DMS53 (cell line): ENCODE data around the gene SNCA.

Source experiments
- DNase-seq: peaks from one replicate; lab custom pipeline; 2025; lab: John Stamatoyannopoulos, UW

SNCA gene

GRCh38 chr4:89836897-89837384, at the start of gene SNCA:
Gene SNCA (minus strand): TSS chr4:89837161. CDS start chr4:89835667, 1,494 bp downstream.
- DNase-seq = peak; percentile 86

- DNase-seq = no peak
Measured at GRCh38 chr4:89879215-89879614, 42.3 kb upstream of the SNCA start.

- DNase-seq = no peak
Measured at GRCh38 chr4:89878611-89879010, 41.6 kb upstream of the SNCA start.

- no peak for DNase-seq
Measured at GRCh38 chr4:89876548-89876947, 39.6 kb upstream of the SNCA start.

- no peak for DNase-seq
Measured at GRCh38 chr4:89871211-89871610, 34.2 kb upstream of the SNCA start.

- peak; percentile 18 for DNase-seq
Measured at GRCh38 chr4:89868999-89869589, 32.1 kb upstream of the SNCA start.

GRCh38 chr4:89868276-89868675, 31.3 kb upstream of the SNCA start:
- no peak for DNase-seq

GRCh38 chr4:89863533-89863932, 26.6 kb upstream of the SNCA start:
- DNase-seq = no peak

GRCh38 chr4:89860971-89861370, 24.0 kb upstream of the SNCA start:
- no peak for DNase-seq

- DNase-seq = no peak
Measured at GRCh38 chr4:89855236-89855635, 18.3 kb upstream of the SNCA start.

- no peak for DNase-seq
Measured at GRCh38 chr4:89847571-89848325, 10.8 kb upstream of the SNCA start.

GRCh38 chr4:89839558-89839957, 2.6 kb upstream of the SNCA start:
- DNase-seq = no peak

- peak; percentile 64 for DNase-seq
Measured at GRCh38 chr4:89837993-89838390, 1.0 kb upstream of the SNCA start.

GRCh38 chr4:89837385-89837992, 528 bp upstream of the SNCA start:
- DNase-seq = peak; percentile 71

- peak; percentile 46 for DNase-seq
Measured at GRCh38 chr4:89836031-89836745, 773 bp downstream of the SNCA start.

GRCh38 chr4:89835413-89835812, 1.5 kb downstream of the SNCA start:
- no peak for DNase-seq

GRCh38 chr4:89834486-89835209, 2.3 kb downstream of the SNCA start:
- DNase-seq = no peak

GRCh38 chr4:89829470-89830138, 7.4 kb downstream of the SNCA start:
- DNase-seq = no peak

- peak; percentile 2 for DNase-seq
Measured at GRCh38 chr4:89823416-89823815, 13.5 kb downstream of the SNCA start.

GRCh38 chr4:89821612-89822011, 15.3 kb downstream of the SNCA start:
- DNase-seq = no peak

- no peak for DNase-seq
Measured at GRCh38 chr4:89820010-89820409, 17.0 kb downstream of the SNCA start.
